ENCODE results near the gene HEATR5A.

GRCh38 chr14:31323419-31323818 is 96.9 kb downstream of the HEATR5A start:
- TF ChIP-seq, protein P1, sequence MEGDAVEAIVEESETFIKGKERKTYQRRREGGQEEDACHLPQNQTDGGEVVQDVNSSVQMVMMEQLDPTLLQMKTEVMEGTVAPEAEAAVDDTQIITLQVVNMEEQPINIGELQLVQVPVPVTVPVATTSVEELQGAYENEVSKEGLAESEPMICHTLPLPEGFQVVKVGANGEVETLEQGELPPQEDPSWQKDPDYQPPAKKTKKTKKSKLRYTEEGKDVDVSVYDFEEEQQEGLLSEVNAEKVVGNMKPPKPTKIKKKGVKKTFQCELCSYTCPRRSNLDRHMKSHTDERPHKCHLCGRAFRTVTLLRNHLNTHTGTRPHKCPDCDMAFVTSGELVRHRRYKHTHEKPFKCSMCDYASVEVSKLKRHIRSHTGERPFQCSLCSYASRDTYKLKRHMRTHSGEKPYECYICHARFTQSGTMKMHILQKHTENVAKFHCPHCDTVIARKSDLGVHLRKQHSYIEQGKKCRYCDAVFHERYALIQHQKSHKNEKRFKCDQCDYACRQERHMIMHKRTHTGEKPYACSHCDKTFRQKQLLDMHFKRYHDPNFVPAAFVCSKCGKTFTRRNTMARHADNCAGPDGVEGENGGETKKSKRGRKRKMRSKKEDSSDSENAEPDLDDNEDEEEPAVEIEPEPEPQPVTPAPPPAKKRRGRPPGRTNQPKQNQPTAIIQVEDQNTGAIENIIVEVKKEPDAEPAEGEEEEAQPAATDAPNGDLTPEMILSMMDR (IDR thresholded peaks at IDR 0.05) = no peak
- TF ChIP-seq POLR2A (IDR thresholded peaks at IDR 0.05) (no peak), EP300 (IDR thresholded peaks at IDR 0.05) (no peak)

Measured in tibial nerve (tissue), 4 donors.